GM19351 (cell line): ENCODE data around the gene BMPER.
"Not testable (repeated sequence)": the region's sequence is repeated elsewhere in the genome, so short reads cannot be mapped to it uniquely, and the experiment has no call there.

Experiments used
- ATAC-seq: cut with Tn5 transposase; IDR thresholded peaks from one replicate; pipeline ENCODE4 v1.9.1; 2021; ENCODE audit warnings: mild to moderate bottlenecking, moderate library complexity; ENCODE audit not compliant: unreplicated experiment

BMPER gene

GRCh38 chr7:34165927-34166550 is 260.7 kb downstream of the BMPER start:
- ATAC-seq = no peak

- no peak for ATAC-seq
Observed at GRCh38 chr7:34168013-34168412, 262.7 kb downstream of the BMPER start.

GRCh38 chr7:34174688-34175616 is 269.6 kb downstream of the BMPER start:
- ATAC-seq = not testable (repeated sequence)

- no peak for ATAC-seq
Observed at GRCh38 chr7:34175837-34176236, 270.5 kb downstream of the BMPER start.

- no peak for ATAC-seq
Observed at GRCh38 chr7:34177476-34177875, 272.1 kb downstream of the BMPER start.

GRCh38 chr7:34181271-34181958 is 276.1 kb downstream of the BMPER start:
- ATAC-seq = no peak

GRCh38 chr7:34184466-34184865 is 279.1 kb downstream of the BMPER start:
- no peak for ATAC-seq

GRCh38 chr7:34187798-34188307 is 282.5 kb downstream of the BMPER start:
- ATAC-seq = no peak

GRCh38 chr7:34189031-34189430 is 283.7 kb downstream of the BMPER start:
- ATAC-seq = no peak

GRCh38 chr7:34190299-34190698 is 285.0 kb downstream of the BMPER start:
- ATAC-seq = no peak

- no peak for ATAC-seq
Observed at GRCh38 chr7:34191162-34191561, 285.8 kb downstream of the BMPER start.

GRCh38 chr7:34191771-34192479 is 286.6 kb downstream of the BMPER start:
- no peak for ATAC-seq

- ATAC-seq = no peak
Observed at GRCh38 chr7:34192906-34193305, 287.6 kb downstream of the BMPER start.

GRCh38 chr7:34198231-34198641 is 292.9 kb downstream of the BMPER start:
- ATAC-seq = no peak
